Upper lobe of right lung (tissue), 1 donor: Measurements from ENCODE around the gene BICC1. TPM values are rescaled to one million over a fixed set of nuclear protein-coding genes. Genes with fewer than 3 reads are reported as not detected.

Experiments
- ATAC-seq: fragments of 200-7000 bp; cut with Tn5 transposase; one replicate; pipeline ENCODE4 v1.9.1; 2020; ENCODE audit warnings: mild to moderate bottlenecking, moderate library complexity
- DNase-seq: peaks from one replicate; pipeline ENCODE4 v3.0.0-alpha.2; 2020
- H3K27ac ChIP-seq: fragments of 200-600 bp; one replicate; pipeline ENCODE4 v1.8.0; 2022
- H3K27me3 ChIP-seq: fragments of 200-600 bp; one replicate; pipeline ENCODE4 v1.8.0; 2022; ENCODE audit warnings: mild to moderate bottlenecking
- H3K36me3 ChIP-seq: fragments of 200-600 bp; one replicate; pipeline ENCODE4 v1.8.0; 2022
- H3K4me1 ChIP-seq: fragments of 200-600 bp; one replicate; pipeline ENCODE4 v1.8.0; 2022
- H3K4me3 ChIP-seq: fragments of 200-600 bp; one replicate; pipeline ENCODE4 v1.8.0; 2022; ENCODE audit warnings: mild to moderate bottlenecking
- H3K9me3 ChIP-seq: fragments of 200-600 bp; one replicate; pipeline ENCODE4 v1.8.0; 2022
- intact Hi-C: fragments of 100-400 bp; cut with DNase I; formaldehyde crosslinking; loops from one replicate; pipeline ENCODE4 v1.11.0; 2022
- total RNA-seq: library from RNA; stranded (reverse); fragmentation: NEBNext Ultra II Directional; extraction: Animal tissue kit (Norgen Biotek cat#: 25700); gene quantifications from one replicate; pipeline ENCODE4 v1.2.1, GENCODE V29; 2021
- TF ChIP-seq, protein P1 (sequence below): fragments of 200-600 bp; IDR thresholded peaks from one replicate; pipeline ENCODE4 v1.8.0; 2022; ENCODE audit warnings: antibody characterized with exemption
- donor health status: DM: no; HTN: yes; CAD: no; lungs with severe emphysema.

BICC1 gene
- total RNA-seq, 1 donor from 2014 or later: 9.2 TPM

- H3K9me3 ChIP-seq: peaks cover 4% of the 10 kb centered on the region
- TF ChIP-seq, protein P1, sequence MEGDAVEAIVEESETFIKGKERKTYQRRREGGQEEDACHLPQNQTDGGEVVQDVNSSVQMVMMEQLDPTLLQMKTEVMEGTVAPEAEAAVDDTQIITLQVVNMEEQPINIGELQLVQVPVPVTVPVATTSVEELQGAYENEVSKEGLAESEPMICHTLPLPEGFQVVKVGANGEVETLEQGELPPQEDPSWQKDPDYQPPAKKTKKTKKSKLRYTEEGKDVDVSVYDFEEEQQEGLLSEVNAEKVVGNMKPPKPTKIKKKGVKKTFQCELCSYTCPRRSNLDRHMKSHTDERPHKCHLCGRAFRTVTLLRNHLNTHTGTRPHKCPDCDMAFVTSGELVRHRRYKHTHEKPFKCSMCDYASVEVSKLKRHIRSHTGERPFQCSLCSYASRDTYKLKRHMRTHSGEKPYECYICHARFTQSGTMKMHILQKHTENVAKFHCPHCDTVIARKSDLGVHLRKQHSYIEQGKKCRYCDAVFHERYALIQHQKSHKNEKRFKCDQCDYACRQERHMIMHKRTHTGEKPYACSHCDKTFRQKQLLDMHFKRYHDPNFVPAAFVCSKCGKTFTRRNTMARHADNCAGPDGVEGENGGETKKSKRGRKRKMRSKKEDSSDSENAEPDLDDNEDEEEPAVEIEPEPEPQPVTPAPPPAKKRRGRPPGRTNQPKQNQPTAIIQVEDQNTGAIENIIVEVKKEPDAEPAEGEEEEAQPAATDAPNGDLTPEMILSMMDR: no peak
- H3K27me3 ChIP-seq: no peaks in the 10 kb centered on the region
- no peak overlapping the region for H3K27ac ChIP-seq
- no peaks in the 10 kb centered on the region for H3K4me1 ChIP-seq
- ATAC-seq: no peak
- intact Hi-C loops: no loop called here
- no peak overlapping the region for H3K4me3 ChIP-seq
- no peaks in the 10 kb centered on the region for H3K36me3 ChIP-seq
- no peak for DNase-seq
Measured at GRCh38 chr10:58556516-58557165, 44.0 kb downstream of the BICC1 start.

GRCh38 chr10:58557714-58558113 lies 45.0 kb downstream of the BICC1 start:
- no peak overlapping the region for H3K27ac ChIP-seq
- H3K4me3 ChIP-seq: no peak overlapping the region
- no peaks in the 10 kb centered on the region for H3K27me3 ChIP-seq
- DNase-seq: no peak
- TF ChIP-seq, protein P1: no peak
- no peaks in the 10 kb centered on the region for H3K4me1 ChIP-seq
- peaks cover 14% of the 10 kb centered on the region for H3K9me3 ChIP-seq
- no peak for ATAC-seq
- no peaks in the 10 kb centered on the region for H3K36me3 ChIP-seq
- intact Hi-C loops: no loop called here

GRCh38 chr10:58560068-58560467 lies 47.4 kb downstream of the BICC1 start:
- TF ChIP-seq, protein P1: no peak
- peaks cover 14% of the 10 kb centered on the region for H3K9me3 ChIP-seq
- intact Hi-C loops: no loop called here
- H3K4me1 ChIP-seq: no peaks in the 10 kb centered on the region
- no peak for ATAC-seq
- H3K4me3 ChIP-seq: no peak overlapping the region
- H3K27me3 ChIP-seq: no peaks in the 10 kb centered on the region
- no peak overlapping the region for H3K27ac ChIP-seq
- H3K36me3 ChIP-seq: no peaks in the 10 kb centered on the region
- DNase-seq: no peak

- TF ChIP-seq, protein P1: no peak
Measured at GRCh38 chr10:58565271-58565670, 52.6 kb downstream of the BICC1 start.

GRCh38 chr10:58567652-58568051 lies 55.0 kb downstream of the BICC1 start:
- intact Hi-C loops: no loop called here
- Histone ChIP-seq H3K36me3 (no peaks in the 10 kb centered on the region), H3K27ac (no peak overlapping the region), H3K4me1 (no peaks in the 10 kb centered on the region), H3K4me3 (no peak overlapping the region), H3K9me3 (no peaks in the 10 kb centered on the region), H3K27me3 (no peaks in the 10 kb centered on the region)
- DNase-seq (no peak), ATAC-seq (no peak)
- TF ChIP-seq, protein P1: no peak

More at GRCh38 chr10:58565271-58565670, 52.6 kb downstream of the BICC1 start:
- Histone ChIP-seq H3K4me3 (no peak overlapping the region), H3K36me3 (no peaks in the 10 kb centered on the region), H3K4me1 (no peaks in the 10 kb centered on the region), H3K27me3 (no peaks in the 10 kb centered on the region), H3K27ac (no peak overlapping the region), H3K9me3 (peaks cover 14% of the 10 kb centered on the region)
- ATAC-seq (no peak), DNase-seq (no peak)
- intact Hi-C loops: no loop called here
